ENCODE results near the gene PRAMEF8.
"Not testable (repeated sequence)": the region's sequence is repeated elsewhere in the genome, so short reads cannot be mapped to it uniquely, and the experiment has no call there.

The PRAMEF8 gene

GRCh38 chr1:13232056-13232455, 52.9 kb downstream of the PRAMEF8 start:
- DNase-seq (ENCODE audit: low read depth); H3K4me3 ChIP-seq (ENCODE audit: low read depth, low read length): not testable (repeated sequence)

Data from LNCaP clone FGC (cell line).